Measurements from ENCODE around the gene PDIA3. TPM values are rescaled to one million over a fixed set of nuclear protein-coding genes. Genes with fewer than 3 reads are reported as not detected.
"Not testable (repeated sequence)": the region's sequence is repeated elsewhere in the genome, so short reads cannot be mapped to it uniquely, and the experiment has no call there.

PDIA3 gene
- total RNA-seq, 2 experiments from 2014 or later, result 82.1 to 293 TPM

DNA sequence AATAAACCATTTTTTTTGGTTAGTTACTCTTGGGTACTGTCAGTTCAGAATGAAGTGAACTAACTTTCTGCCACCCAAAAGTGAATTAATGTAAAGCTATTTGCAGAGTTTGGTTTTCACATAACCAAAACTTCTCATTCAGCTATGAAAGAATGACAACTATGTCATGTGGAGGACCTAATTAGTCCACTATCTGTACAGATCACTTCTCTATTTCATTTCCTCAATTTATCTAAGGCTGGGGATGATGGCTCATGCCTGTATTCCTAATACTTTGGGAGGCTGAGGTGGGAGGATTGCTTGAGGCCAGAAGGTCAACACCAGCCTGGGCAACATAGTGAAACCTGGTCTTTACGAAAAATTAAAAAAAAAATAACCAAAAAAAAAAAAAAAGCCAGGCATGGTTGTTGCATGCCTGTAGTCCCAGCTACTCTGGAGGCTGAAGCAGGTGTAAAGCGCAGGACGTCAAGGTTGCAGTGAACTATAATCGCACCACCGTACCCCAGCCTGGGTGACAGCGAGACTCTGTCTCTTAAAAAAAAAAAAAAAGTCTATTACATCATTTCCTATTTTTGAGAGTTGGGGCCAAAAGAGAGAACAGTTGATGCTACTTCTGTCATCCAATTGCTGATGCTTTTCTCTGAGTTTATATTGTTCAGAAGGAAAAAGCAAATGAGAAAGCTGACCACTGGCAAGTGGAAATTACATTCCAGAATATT lies 62.9 kb downstream of the PDIA3 start:
- peak overlapping the region; percentile 96 for H3K27ac ChIP-seq (ENCODE audit: low read depth, low read length, poor library complexity, severe bottlenecking)
- H3K9me2 ChIP-seq (ENCODE audit: insufficient read depth, low read length), result no peaks in the 10 kb centered on the region
- H2AFZ ChIP-seq (ENCODE audit: low read length), result no peak overlapping the region; the same call in 1 of the 2 replicates
- TF ChIP-seq EZH2phosphoT487 (IDR thresholded peaks at IDR 0.05; ENCODE audit: borderline replicate concordance, low read depth, low read length), result no peak
- TF ChIP-seq, protein P1, sequence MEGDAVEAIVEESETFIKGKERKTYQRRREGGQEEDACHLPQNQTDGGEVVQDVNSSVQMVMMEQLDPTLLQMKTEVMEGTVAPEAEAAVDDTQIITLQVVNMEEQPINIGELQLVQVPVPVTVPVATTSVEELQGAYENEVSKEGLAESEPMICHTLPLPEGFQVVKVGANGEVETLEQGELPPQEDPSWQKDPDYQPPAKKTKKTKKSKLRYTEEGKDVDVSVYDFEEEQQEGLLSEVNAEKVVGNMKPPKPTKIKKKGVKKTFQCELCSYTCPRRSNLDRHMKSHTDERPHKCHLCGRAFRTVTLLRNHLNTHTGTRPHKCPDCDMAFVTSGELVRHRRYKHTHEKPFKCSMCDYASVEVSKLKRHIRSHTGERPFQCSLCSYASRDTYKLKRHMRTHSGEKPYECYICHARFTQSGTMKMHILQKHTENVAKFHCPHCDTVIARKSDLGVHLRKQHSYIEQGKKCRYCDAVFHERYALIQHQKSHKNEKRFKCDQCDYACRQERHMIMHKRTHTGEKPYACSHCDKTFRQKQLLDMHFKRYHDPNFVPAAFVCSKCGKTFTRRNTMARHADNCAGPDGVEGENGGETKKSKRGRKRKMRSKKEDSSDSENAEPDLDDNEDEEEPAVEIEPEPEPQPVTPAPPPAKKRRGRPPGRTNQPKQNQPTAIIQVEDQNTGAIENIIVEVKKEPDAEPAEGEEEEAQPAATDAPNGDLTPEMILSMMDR (conservative IDR thresholded peaks at IDR 0.05; ENCODE audit: low read length), result no peak
- DNase-seq (ENCODE audit: low spot score), result peak; percentile 86
- peaks cover 38% of the 10 kb centered on the region for H3K4me1 ChIP-seq (ENCODE audit: insufficient read depth, low read length, poor library complexity, severe bottlenecking)
- POLR2A ChIA-PET, result interaction anchor here (0.6 to 6.1 kb wide), 11 partner anchors 9 to 64 kb away, joined by 3 to 150 read pairs (median 6); partner anchors contain the start of genes ELL3, HYPK, MFAP1 and SERINC4
- intact Hi-C loops (cut with micrococcal nuclease; ENCODE audit: unreplicated experiment), result loop anchor here (1.0 to 2.0 kb wide), 3 partner anchors 15 to 20 kb away; partner anchors contain the start of genes MFAP1 and SERF2
- H3K4me2 ChIP-seq (ENCODE audit: low read length), result peak overlapping the region; percentile 72
- no TSS peak for BruUV-seq (replicated peaks)
- peaks cover 94% of the 10 kb centered on the region for H3K36me3 ChIP-seq (ENCODE audit: insufficient read depth, low read length)
- H3K79me2 ChIP-seq (ENCODE audit: insufficient read depth, low read depth, low read length), result peaks cover 6% of the 10 kb centered on the region; the same call in 1 of the 2 replicates
- H4K20me1 ChIP-seq (ENCODE audit: insufficient read depth, low read length), result no peaks in the 10 kb centered on the region; the same call in 1 of the 2 replicates
- no peaks in the 10 kb centered on the region for H3K9me3 ChIP-seq (ENCODE audit: low read length)
- CTCF ChIA-PET (ENCODE audit: unreplicated experiment), result interaction anchor here (0.6 to 2.4 kb wide), 4 partner anchors 9 to 20 kb away, joined by 3 to 6 read pairs (median 4); partner anchors contain the start of genes HYPK, MFAP1 and SERINC4
- peak overlapping the region; percentile 46 for H3K4me3 ChIP-seq (ENCODE audit: low read depth, low read length, poor library complexity, severe bottlenecking)

DNA sequence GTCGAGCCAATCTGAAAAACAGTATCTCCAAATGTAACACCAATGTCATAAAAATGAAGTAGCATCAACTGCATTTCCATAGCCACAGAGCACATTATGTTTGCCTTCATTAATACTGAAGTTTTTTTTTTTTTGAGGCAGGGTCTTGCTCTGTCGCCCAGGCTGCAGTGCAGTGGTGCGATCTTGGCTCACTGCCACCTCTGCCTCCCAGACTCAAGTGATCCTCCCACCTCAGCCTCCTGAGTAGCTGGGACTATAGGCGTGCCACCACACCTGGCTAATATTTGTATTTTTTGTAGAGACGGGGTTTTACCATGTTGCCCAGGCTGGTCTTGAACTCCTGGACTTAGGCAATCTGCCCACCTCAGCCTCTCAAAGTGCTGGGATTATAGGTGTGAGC lies 68.8 kb downstream of the PDIA3 start:
- H2AFZ ChIP-seq (ENCODE audit: low read length); POLR2A ChIA-PET; H3K27ac ChIP-seq (ENCODE audit: low read depth, low read length, poor library complexity, severe bottlenecking); CTCF ChIA-PET (ENCODE audit: unreplicated experiment); intact Hi-C loops (cut with micrococcal nuclease; ENCODE audit: unreplicated experiment); DNase-seq (ENCODE audit: low spot score); H3K4me3 ChIP-seq (ENCODE audit: low read depth, low read length, poor library complexity, severe bottlenecking); H3K9me2 ChIP-seq (ENCODE audit: insufficient read depth, low read length); H3K4me2 ChIP-seq (ENCODE audit: low read length); H4K20me1 ChIP-seq (ENCODE audit: insufficient read depth, low read length); BruUV-seq (replicated peaks); H3K9me3 ChIP-seq (ENCODE audit: low read length): not testable (repeated sequence)
- H3K4me1 ChIP-seq (ENCODE audit: insufficient read depth, low read length, poor library complexity, severe bottlenecking), result peaks cover 17% of the 10 kb centered on the region
- peaks cover 41% of the 10 kb centered on the region for H3K79me2 ChIP-seq (ENCODE audit: insufficient read depth, low read depth, low read length)
- peaks cover 96% of the 10 kb centered on the region for H3K36me3 ChIP-seq (ENCODE audit: insufficient read depth, low read length)

DNA sequence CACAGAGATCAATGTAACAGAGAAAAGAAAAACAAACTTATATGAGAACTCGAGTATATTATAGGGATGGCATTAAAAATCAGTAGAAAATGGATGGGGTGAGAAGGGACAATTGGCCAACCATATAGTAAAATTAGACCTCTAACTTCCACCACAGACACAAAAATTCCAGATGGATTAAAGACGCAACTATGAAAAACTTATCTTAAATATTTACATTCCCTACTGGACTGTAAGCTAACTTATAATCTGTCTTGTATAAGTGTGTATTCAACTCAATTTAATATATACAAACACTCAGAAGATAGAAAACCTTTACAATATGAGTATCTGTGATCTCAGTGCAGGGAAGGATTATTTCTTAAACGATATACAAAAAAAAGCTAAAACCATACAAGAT lies 75.3 kb downstream of the PDIA3 start:
- ChIA-PET POLR2A (interaction anchor here (0.6 to 9.7 kb wide), 9 partner anchors 9 to 891 kb away, joined by 3 to 150 read pairs (median 6); partner anchors contain the start of genes HYPK and SERINC4), CTCF (ENCODE audit: unreplicated experiment) (no interaction called here)
- Histone ChIP-seq H4K20me1 (ENCODE audit: insufficient read depth, low read length) (peaks cover 9% of the 10 kb centered on the region; the same call in 1 of the 2 replicates), H3K4me3 (ENCODE audit: low read depth, low read length, poor library complexity, severe bottlenecking) (peak overlapping the region; percentile 55), H3K9me2 (ENCODE audit: insufficient read depth, low read length) (no peaks in the 10 kb centered on the region), H3K9me3 (ENCODE audit: low read length) (no peaks in the 10 kb centered on the region; the same call in 1 of the 2 replicates), H3K27ac (ENCODE audit: low read depth, low read length, poor library complexity, severe bottlenecking) (peak overlapping the region; percentile 35), H2AFZ (ENCODE audit: low read length) (no peak overlapping the region), H3K79me2 (ENCODE audit: insufficient read depth, low read depth, low read length) (peaks cover 94% of the 10 kb centered on the region), H3K4me2 (ENCODE audit: low read length) (peak overlapping the region; percentile 54), H3K36me3 (ENCODE audit: insufficient read depth, low read length) (peaks cover 56% of the 10 kb centered on the region), H3K4me1 (ENCODE audit: insufficient read depth, low read length, poor library complexity, severe bottlenecking) (peaks cover 48% of the 10 kb centered on the region)
- no peak for TF ChIP-seq EZH2phosphoT487 (IDR thresholded peaks at IDR 0.05; ENCODE audit: borderline replicate concordance, low read depth, low read length)
- TF ChIP-seq, protein P1 (conservative IDR thresholded peaks at IDR 0.05; ENCODE audit: low read length), result no peak
- intact Hi-C loops (cut with micrococcal nuclease; ENCODE audit: unreplicated experiment), result no loop called here
- no TSS peak for BruUV-seq (replicated peaks)
- DNase-seq (ENCODE audit: low spot score), result no peak

Small RNAs within 50 kb of the gene (microRNA-seq; reads per million reads assigned to microRNA genes)
- gene MIR1282 (ENCODE audit: borderline replicate concordance), result not detected

Small RNAs within 50 kb of the gene (small RNA-seq; reads per million reads assigned to genes)
- gene MIR1282 (not detected), gene RNU6-353P (not detected), gene RNU6-354P (not detected)

Other genes starting within 250 kb of the PDIA3 start
- 3.8 and 4.0 TPM in 2 replicates for gene MAP1A, start 228.8 kb upstream of the PDIA3 start, total RNA-seq (2014; rRNA removed; shearing (Covaris generic))
- gene MAP1A, start 228.8 kb upstream of the PDIA3 start, total RNA-seq (2022), result 2.7 and 3.3 TPM in 2 replicates
- 67.5 and 70.2 TPM in 2 replicates for gene PPIP5K1, start 156.2 kb upstream of the PDIA3 start, total RNA-seq (2014; rRNA removed; shearing (Covaris generic))
- gene PPIP5K1, start 156.2 kb upstream of the PDIA3 start, total RNA-seq (2022), result 89.5 and 89.8 TPM in 2 replicates
- gene CKMT1B, start 152.4 kb upstream of the PDIA3 start, total RNA-seq (2014; rRNA removed; shearing (Covaris generic)), result 0.25 and 0.51 TPM in 2 replicates
- 3.8 and 4.1 TPM in 2 replicates for gene CKMT1B, start 152.4 kb upstream of the PDIA3 start, total RNA-seq (2022)
- gene STRC, start 127.6 kb upstream of the PDIA3 start, total RNA-seq (2014; rRNA removed; shearing (Covaris generic)), result 1.8 and 2.1 TPM in 2 replicates
- 1.5 and 1.8 TPM in 2 replicates for gene STRC, start 127.6 kb upstream of the PDIA3 start, total RNA-seq (2022)
- gene CATSPER2, start 97.6 kb upstream of the PDIA3 start, total RNA-seq (2014; rRNA removed; shearing (Covaris generic)), result 15.3 and 34.7 TPM in 2 replicates
- 13.9 and 17.0 TPM in 2 replicates for gene CATSPER2, start 97.6 kb upstream of the PDIA3 start, total RNA-seq (2022)
- 0.16 and 0.28 TPM in 2 replicates for gene CKMT1A, start 52.6 kb upstream of the PDIA3 start, total RNA-seq (2014; rRNA removed; shearing (Covaris generic))
- gene CKMT1A, start 52.6 kb upstream of the PDIA3 start, total RNA-seq (2022), result 4.0 and 6.1 TPM in 2 replicates
- gene ELL3, start 30.5 kb downstream of the PDIA3 start, total RNA-seq (2014; rRNA removed; shearing (Covaris generic)), result 296 and 306 TPM in 2 replicates
- 116 and 134 TPM in 2 replicates for gene ELL3, start 30.5 kb downstream of the PDIA3 start, total RNA-seq (2022)
- 581 and 622 TPM in 2 replicates for gene SERF2, start 45.9 kb downstream of the PDIA3 start, total RNA-seq (2014; rRNA removed; shearing (Covaris generic))
- 1,328 and 1,370 TPM in 2 replicates for gene SERF2, start 45.9 kb downstream of the PDIA3 start, total RNA-seq (2022)
- 0.23 and 0.60 TPM in 2 replicates for gene SERINC4, start 53.8 kb downstream of the PDIA3 start, total RNA-seq (2014; rRNA removed; shearing (Covaris generic))
- gene SERINC4, start 53.8 kb downstream of the PDIA3 start, total RNA-seq (2022), result 1.1 and 1.9 TPM in 2 replicates
- gene HYPK, start 54.2 kb downstream of the PDIA3 start, total RNA-seq (2014; rRNA removed; shearing (Covaris generic)), result 16.1 and 25.0 TPM in 2 replicates
- gene HYPK, start 54.2 kb downstream of the PDIA3 start, total RNA-seq (2022), result 48.9 and 53.6 TPM in 2 replicates
- 25.3 and 43.4 TPM in 2 replicates for gene MFAP1, start 78.3 kb downstream of the PDIA3 start, total RNA-seq (2014; rRNA removed; shearing (Covaris generic))
- 57.2 and 72.1 TPM in 2 replicates for gene MFAP1, start 78.3 kb downstream of the PDIA3 start, total RNA-seq (2022)
- gene WDR76, start 80.6 kb downstream of the PDIA3 start, total RNA-seq (2014; rRNA removed; shearing (Covaris generic)), result 126 and 139 TPM in 2 replicates
- 170 and 186 TPM in 2 replicates for gene WDR76, start 80.6 kb downstream of the PDIA3 start, total RNA-seq (2022)

All from OCI-LY7 (cell line).